Stimulated activated naive B cell treated with anti-CD40 and anti-IgM and Interleukin-4, amounts not matched to agents 10 μg/mL and 1 μg/mL and 100 μg/mL, for 72 hours (primary cell): ENCODE measurements around the gene GSX2.
A peak's percentile ranks its signal among the peaks of the same experiment; 100 is the strongest.

ENCODE experiments used
- ATAC-seq, 2 donors: fragments of 150-1000 bp; cut with Tn5 transposase; replicated peaks; 2 replicates each; pipeline ENCODE4 v1.10.0; 2021; ENCODE audit warnings: moderate library complexity in 1 of 2
- DNase-seq: peaks from one replicate; pipeline ENCODE4 v3.0.0; 2021
- H3K27ac Mint-ChIP-seq: one replicate; pipeline ENCODE4 v1.8.0; 2022; ENCODE audit warnings: mild to moderate bottlenecking, mixed read lengths
- H3K27me3 Mint-ChIP-seq, 2 donors: one replicate each; pipeline ENCODE4 v1.8.0; 2022; ENCODE audit warnings: mixed read lengths in 2 of 2
- H3K36me3 Mint-ChIP-seq, 2 donors: one replicate each; pipeline ENCODE4 v1.8.0; 2022; ENCODE audit warnings: mixed read lengths in 2 of 2, mild to moderate bottlenecking in 1 of 2
- H3K4me1 Mint-ChIP-seq, 2 donors: one replicate each; pipeline ENCODE4 v1.8.0; 2022; ENCODE audit warnings: mixed read lengths in 2 of 2, mild to moderate bottlenecking in 1 of 2
- H3K4me3 Mint-ChIP-seq, 2 donors: one replicate each; pipeline ENCODE4 v1.8.0; 2022; ENCODE audit warnings: mild to moderate bottlenecking in 2 of 2, mixed read lengths in 2 of 2, moderate library complexity in 1 of 2
- H3K9me3 Mint-ChIP-seq, 2 donors: one replicate each; pipeline ENCODE4 v1.8.0; 2022; ENCODE audit warnings: mixed read lengths in 2 of 2, mild to moderate bottlenecking in 1 of 2

GSX2 gene

GRCh38 chr4:54090804-54091623 lies 8.9 kb upstream of the GSX2 start:
- ATAC-seq (peak; percentile 52 to 53), DNase-seq (no peak)
- peaks cover 20 to 37% of the 10 kb centered on the region in 2 donors for H3K4me1 Mint-ChIP-seq
- peaks cover 51 to 81% of the 10 kb centered on the region in 2 donors for H3K27me3 Mint-ChIP-seq
- H3K4me3 Mint-ChIP-seq, result peak overlapping the region; percentile 62 to 89
- no peak overlapping the region for H3K27ac Mint-ChIP-seq
- peaks cover 0 to 3% of the 10 kb centered on the region in 2 donors for H3K36me3 Mint-ChIP-seq
- peaks cover 0 to 6% of the 10 kb centered on the region in 2 donors for H3K9me3 Mint-ChIP-seq

GRCh38 chr4:54091637-54092404 lies 8.1 kb upstream of the GSX2 start:
- DNase-seq, result peak; percentile 49

GRCh38 chr4:54092405-54093323 lies 7.3 kb upstream of the GSX2 start:
- no peak for DNase-seq
- H3K36me3 Mint-ChIP-seq, result peaks cover 0 to 3% of the 10 kb centered on the region in 2 donors
- peaks cover 63 to 85% of the 10 kb centered on the region in 2 donors for H3K27me3 Mint-ChIP-seq
- no peak for ATAC-seq
- peaks cover 23 to 37% of the 10 kb centered on the region in 2 donors for H3K4me1 Mint-ChIP-seq
- peaks cover 0 to 6% of the 10 kb centered on the region in 2 donors for H3K9me3 Mint-ChIP-seq
- H3K4me3 Mint-ChIP-seq, result peak overlapping the region; percentile 88 to 89
- peak overlapping the region; percentile 38 for H3K27ac Mint-ChIP-seq

More at GRCh38 chr4:54091637-54092404, 8.1 kb upstream of the GSX2 start:
- peaks cover 0 to 3% of the 10 kb centered on the region in 2 donors for H3K36me3 Mint-ChIP-seq
- peak overlapping the region; percentile 88 to 89 for H3K4me3 Mint-ChIP-seq
- peaks cover 0 to 6% of the 10 kb centered on the region in 2 donors for H3K9me3 Mint-ChIP-seq
- H3K4me1 Mint-ChIP-seq, result peaks cover 21 to 37% of the 10 kb centered on the region in 2 donors
- peaks cover 58 to 81% of the 10 kb centered on the region in 2 donors for H3K27me3 Mint-ChIP-seq
- H3K27ac Mint-ChIP-seq, result peak overlapping the region; percentile 44
- ATAC-seq, result peak; percentile 85 to 87

GRCh38 chr4:54093324-54094240 lies 6.4 kb upstream of the GSX2 start:
- Mint-ChIP-seq H3K4me3 (peak overlapping the region; percentile 57 to 62), H3K4me1 (peaks cover 23 to 37% of the 10 kb centered on the region in 2 donors), H3K27me3 (peaks cover 68 to 88% of the 10 kb centered on the region in 2 donors), H3K27ac (peak overlapping the region; percentile 66), H3K36me3 (peaks cover 0 to 3% of the 10 kb centered on the region in 2 donors), H3K9me3 (peaks cover 0 to 4% of the 10 kb centered on the region in 2 donors)
- ATAC-seq, result no peak
- no peak for DNase-seq

- Mint-ChIP-seq H3K27me3 (peaks cover 74 to 91% of the 10 kb centered on the region in 2 donors), H3K36me3 (peaks cover 0 to 3% of the 10 kb centered on the region in 2 donors), H3K4me3 (no peak overlapping the region), H3K27ac (no peak overlapping the region), H3K9me3 (peaks cover 0 to 3% of the 10 kb centered on the region in 2 donors), H3K4me1 (peaks cover 28 to 45% of the 10 kb centered on the region in 2 donors)
- ATAC-seq (no peak), DNase-seq (no peak)
Observed at GRCh38 chr4:54094451-54094850, 5.5 kb upstream of the GSX2 start.

- ATAC-seq, result no peak
- Mint-ChIP-seq H3K4me1 (peaks cover 33 to 51% of the 10 kb centered on the region in 2 donors), H3K36me3 (peaks cover 0 to 3% of the 10 kb centered on the region in 2 donors)
Observed at GRCh38 chr4:54095110-54095825, 4.7 kb upstream of the GSX2 start.

GRCh38 chr4:54096295-54096962 lies 3.5 kb upstream of the GSX2 start:
- ATAC-seq (no peak), DNase-seq (no peak)
- Mint-ChIP-seq H3K9me3 (peaks cover 0 to 3% of the 10 kb centered on the region in 2 donors), H3K36me3 (peaks cover 0 to 3% of the 10 kb centered on the region in 2 donors), H3K27me3 (peaks cover 79 to 96% of the 10 kb centered on the region in 2 donors), H3K27ac (no peak overlapping the region), H3K4me1 (peaks cover 33 to 55% of the 10 kb centered on the region in 2 donors), H3K4me3 (no peak overlapping the region)

More at GRCh38 chr4:54095110-54095825, 4.7 kb upstream of the GSX2 start:
- Mint-ChIP-seq H3K27ac (peak overlapping the region; percentile 33), H3K9me3 (peaks cover 0 to 3% of the 10 kb centered on the region in 2 donors), H3K27me3 (peaks cover 76 to 98% of the 10 kb centered on the region in 2 donors), H3K4me3 (no peak overlapping the region)
- DNase-seq, result no peak

GRCh38 chr4:54097152-54097551 lies 2.8 kb upstream of the GSX2 start:
- peaks cover 33 to 53% of the 10 kb centered on the region in 2 donors for H3K4me1 Mint-ChIP-seq
- H3K9me3 Mint-ChIP-seq, result no peaks in the 10 kb centered on the region
- no peak overlapping the region for H3K27ac Mint-ChIP-seq
- no peak overlapping the region for H3K4me3 Mint-ChIP-seq
- H3K36me3 Mint-ChIP-seq, result no peaks in the 10 kb centered on the region
- peaks cover 78 to 94% of the 10 kb centered on the region in 2 donors for H3K27me3 Mint-ChIP-seq
- no peak for DNase-seq
- ATAC-seq, result no peak

- H3K4me1 Mint-ChIP-seq, result peaks cover 35 to 51% of the 10 kb centered on the region in 2 donors
Observed at GRCh38 chr4:54098375-54098774, 1.6 kb upstream of the GSX2 start.

GRCh38 chr4:54099287-54099747 lies 646 bp upstream of the GSX2 start:
- no peaks in the 10 kb centered on the region for H3K9me3 Mint-ChIP-seq
- H3K4me1 Mint-ChIP-seq, result peaks cover 31 to 53% of the 10 kb centered on the region in 2 donors
- H3K27ac Mint-ChIP-seq, result peak overlapping the region; percentile 75
- DNase-seq, result no peak
- no peak for ATAC-seq
- H3K4me3 Mint-ChIP-seq, result peak overlapping the region; percentile 60 to 67
- no peaks in the 10 kb centered on the region for H3K36me3 Mint-ChIP-seq
- peaks cover 80 to 95% of the 10 kb centered on the region in 2 donors for H3K27me3 Mint-ChIP-seq

More at GRCh38 chr4:54098375-54098774, 1.6 kb upstream of the GSX2 start:
- Mint-ChIP-seq H3K9me3 (no peaks in the 10 kb centered on the region), H3K27ac (no peak overlapping the region), H3K4me3 (no peak overlapping the region), H3K27me3 (peaks cover 79 to 95% of the 10 kb centered on the region in 2 donors), H3K36me3 (no peaks in the 10 kb centered on the region)
- DNase-seq, result no peak
- no peak for ATAC-seq

GRCh38 chr4:54100595-54101189 lies 729 bp downstream of the GSX2 start:
- DNase-seq (no peak), ATAC-seq (peak; percentile 14 to 22)
- Mint-ChIP-seq H3K4me3 (peak overlapping the region; percentile 72 to 78), H3K27ac (no peak overlapping the region), H3K4me1 (peaks cover 32 to 61% of the 10 kb centered on the region in 2 donors), H3K9me3 (no peaks in the 10 kb centered on the region), H3K36me3 (no peaks in the 10 kb centered on the region), H3K27me3 (peaks cover 80 to 94% of the 10 kb centered on the region in 2 donors)
